Measurements from ENCODE around the gene ADH6. TPM values are rescaled to one million over a fixed set of nuclear protein-coding genes. Genes with fewer than 3 reads are reported as not detected.

Gene ADH6
- total and polyA plus RNA-seq, 2 of the 8 experiments (the other 6 are each of a cell fraction or from before 2014, with no cell fraction given), result not detected

GRCh38 chr4:99186029-99186428 is 33.0 kb downstream of the ADH6 start:
- no peaks in the 10 kb centered on the region for H3K23me2 ChIP-seq (ENCODE audit: low read depth, low read length)
- no peaks in the 10 kb centered on the region for H3K79me1 ChIP-seq (ENCODE audit: low read depth, low read length)
- WGBS, 2 experiments (ENCODE audit: extremely low coverage in 1 of 2, insufficient coverage in 1 of 2, insufficient read length in 1 of 2, insufficient replicate concordance in 2 of 2, low coverage in 1 of 2, low lambda C conversion rate in 2 of 2, missing lambda C conversion rate in 1 of 2), result 100% methylated on average over 1 of the region's 1 CpG; no CpG with 5 or more reads in 1 of the 2 experiments
- H2AFZ ChIP-seq (ENCODE audit: low read length), result no peak overlapping the region
- no peak overlapping the region for H3K14ac ChIP-seq (ENCODE audit: insufficient read length)
- no peak overlapping the region for H2AK5ac ChIP-seq (ENCODE audit: low read depth, low read length)
- H3K4me1 ChIP-seq (replicated peaks in 1 of 4; ENCODE audit: control insufficient read depth in 3 of 4, insufficient read depth in 4 of 4, low read length in 3 of 4), result no peaks in the 10 kb centered on the region
- TF ChIP-seq SUZ12 (IDR thresholded peaks at IDR 0.05; ENCODE audit: low read length), result no peak
- no peak for TF ChIP-seq BRCA1 (IDR thresholded peaks at IDR 0.05; ENCODE audit: low read depth, low read length)
- TF ChIP-seq POU5F1 (IDR thresholded peaks at IDR 0.05; ENCODE audit: low read depth, low read length), result no peak
- no peaks in the 10 kb centered on the region for H3K36me3 ChIP-seq (ENCODE audit: control insufficient read depth in 2 of 4, insufficient read depth in 4 of 4, low read length in 3 of 4)
- no peak overlapping the region for H2BK5ac ChIP-seq (ENCODE audit: low read depth, low read length)
- no peak overlapping the region for H2BK15ac ChIP-seq (ENCODE audit: low read length)
- H3K23ac ChIP-seq (ENCODE audit: insufficient read length), result no peak overlapping the region
- no peaks in the 10 kb centered on the region for H3K79me2 ChIP-seq (ENCODE audit: control insufficient read depth in 1 of 2, insufficient read depth in 2 of 2, low read length in 2 of 2)
- no peak overlapping the region for H3K18ac ChIP-seq (ENCODE audit: extremely low read depth, low read length)
- H3K9ac ChIP-seq (replicated peaks in 1 of 4; ENCODE audit: extremely low read depth in 1 of 4, low read depth in 3 of 4, low read length in 3 of 4), result no peak overlapping the region
- no peak overlapping the region for H3K56ac ChIP-seq (replicated peaks; ENCODE audit: insufficient read length, low read depth, low read length)
- peaks cover 3 to 14% of the 10 kb centered on the region in 2 experiments for H3K9me3 ChIP-seq (ENCODE audit: insufficient read depth in 2 of 2, low read depth in 1 of 2, low read length in 1 of 2)
- no peak overlapping the region for H2BK12ac ChIP-seq (ENCODE audit: low read depth, low read length)
- ChIA-PET CTCF (ENCODE audit: partially characterized antibody) (no interaction called here), POLR2A (ENCODE audit: partially characterized antibody) (no interaction called here)
- no peaks in the 10 kb centered on the region for H4K20me1 ChIP-seq (replicated peaks in 1 of 2; ENCODE audit: control insufficient read depth in 1 of 2, insufficient read depth in 2 of 2, low read length in 2 of 2)
- H3K4ac ChIP-seq (replicated peaks; ENCODE audit: insufficient read length, low read depth, low read length), result no peak overlapping the region
- no peak overlapping the region for H2BK20ac ChIP-seq (ENCODE audit: low read length)
- H3K4me3 ChIP-seq (ENCODE audit: extremely low read depth in 1 of 4, insufficient read depth in 2 of 4, low read depth in 3 of 4, low read length in 4 of 4), result no peak overlapping the region
- H2BK120ac ChIP-seq (replicated peaks; ENCODE audit: low read depth, low read length), result no peak overlapping the region
- no peak overlapping the region for H4K5ac ChIP-seq (ENCODE audit: insufficient read length, low read depth, low read length)
- no peak overlapping the region for H4K91ac ChIP-seq (replicated peaks; ENCODE audit: insufficient read length, low read length)
- H3K27ac ChIP-seq (ENCODE audit: low read depth, low read length), result no peak overlapping the region
- DNase-seq (ENCODE audit: low read depth in 1 of 2, low spot score in 2 of 2), result no peak
- H4K8ac ChIP-seq (ENCODE audit: extremely low read depth, insufficient read depth, low read length), result no peak overlapping the region
- FAIRE-seq, result no peak
- H3K27me3 ChIP-seq (replicated peaks in 1 of 4; ENCODE audit: control insufficient read depth in 3 of 4, extremely low read depth in 1 of 4, insufficient read depth in 3 of 4, low read length in 3 of 4), result no peaks in the 10 kb centered on the region
- H3K4me2 ChIP-seq (ENCODE audit: insufficient read depth in 1 of 2, low read depth in 2 of 2, low read length in 2 of 2), result no peak overlapping the region
